ENCODE data around the gene VAV3. TPM values are rescaled to one million over a fixed set of nuclear protein-coding genes. Genes with fewer than 3 reads are reported as not detected.

The VAV3 gene
- total RNA-seq, 2 experiments from 2014 or later = 5.3 to 6.2 TPM

- ChIA-PET POLR2A (no interaction called here), CTCF (interaction anchor here (1.3 to 5.2 kb wide), 11 partner anchors 8 to 221 kb away, joined by 3 to 54 read pairs (median 7); no protein-coding TSS in a partner anchor)
- Mint-ChIP-seq H3K9me3 (no peaks in the 10 kb centered on the region), H3K4me3 (no peak overlapping the region), H3K27me3 (no peaks in the 10 kb centered on the region), H3K36me3 (ENCODE audit: low read depth) (no peaks in the 10 kb centered on the region), H3K27ac (no peak overlapping the region), H3K4me1 (ENCODE audit: low read depth) (no peaks in the 10 kb centered on the region)
- TF ChIP-seq, protein P1, sequence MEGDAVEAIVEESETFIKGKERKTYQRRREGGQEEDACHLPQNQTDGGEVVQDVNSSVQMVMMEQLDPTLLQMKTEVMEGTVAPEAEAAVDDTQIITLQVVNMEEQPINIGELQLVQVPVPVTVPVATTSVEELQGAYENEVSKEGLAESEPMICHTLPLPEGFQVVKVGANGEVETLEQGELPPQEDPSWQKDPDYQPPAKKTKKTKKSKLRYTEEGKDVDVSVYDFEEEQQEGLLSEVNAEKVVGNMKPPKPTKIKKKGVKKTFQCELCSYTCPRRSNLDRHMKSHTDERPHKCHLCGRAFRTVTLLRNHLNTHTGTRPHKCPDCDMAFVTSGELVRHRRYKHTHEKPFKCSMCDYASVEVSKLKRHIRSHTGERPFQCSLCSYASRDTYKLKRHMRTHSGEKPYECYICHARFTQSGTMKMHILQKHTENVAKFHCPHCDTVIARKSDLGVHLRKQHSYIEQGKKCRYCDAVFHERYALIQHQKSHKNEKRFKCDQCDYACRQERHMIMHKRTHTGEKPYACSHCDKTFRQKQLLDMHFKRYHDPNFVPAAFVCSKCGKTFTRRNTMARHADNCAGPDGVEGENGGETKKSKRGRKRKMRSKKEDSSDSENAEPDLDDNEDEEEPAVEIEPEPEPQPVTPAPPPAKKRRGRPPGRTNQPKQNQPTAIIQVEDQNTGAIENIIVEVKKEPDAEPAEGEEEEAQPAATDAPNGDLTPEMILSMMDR (IDR thresholded peaks at IDR 0.05) = no peak
- no peak for ATAC-seq
- DNase-seq = no peak
- intact Hi-C loops (cut with micrococcal nuclease) = no loop called here
These were observed 434.4 kb downstream of the VAV3 start for GRCh38 chr1:107530543-107530942.

- H3K4me1 Mint-ChIP-seq (ENCODE audit: low read depth) = no peaks in the 10 kb centered on the region
- ATAC-seq (peak; percentile 71), DNase-seq (peak; percentile 25)
These were observed 435.4 kb downstream of the VAV3 start for GRCh38 chr1:107529511-107530149.

GRCh38 chr1:107526524-107527198, 438.3 kb downstream of the VAV3 start:
- no peak overlapping the region for H3K27ac Mint-ChIP-seq
- CTCF ChIA-PET = interaction anchor here (0.7 to 5.2 kb wide), 2 partner anchors 96 to 287 kb away, joined by 3 to 54 read pairs; no protein-coding TSS in a partner anchor

More at GRCh38 chr1:107529511-107530149, 435.4 kb downstream of the VAV3 start:
- TF ChIP-seq, protein P1 (IDR thresholded peaks at IDR 0.05) = peak; percentile 75
- no peak overlapping the region for H3K27ac Mint-ChIP-seq
- no peak overlapping the region for H3K4me3 Mint-ChIP-seq
- no peaks in the 10 kb centered on the region for H3K36me3 Mint-ChIP-seq (ENCODE audit: low read depth)
- POLR2A ChIA-PET = no interaction called here
- H3K27me3 Mint-ChIP-seq = no peaks in the 10 kb centered on the region
- CTCF ChIA-PET = interaction anchor here (0.6 to 5.2 kb wide), 33 partner anchors 9 to 387 kb away, joined by 3 to 54 read pairs (median 4); no protein-coding TSS in a partner anchor
- intact Hi-C loops (cut with micrococcal nuclease) = loop anchor here (1.0 kb wide), 1 partner anchor 99 kb away; no protein-coding TSS in a partner anchor
- no peaks in the 10 kb centered on the region for H3K9me3 Mint-ChIP-seq

DNA sequence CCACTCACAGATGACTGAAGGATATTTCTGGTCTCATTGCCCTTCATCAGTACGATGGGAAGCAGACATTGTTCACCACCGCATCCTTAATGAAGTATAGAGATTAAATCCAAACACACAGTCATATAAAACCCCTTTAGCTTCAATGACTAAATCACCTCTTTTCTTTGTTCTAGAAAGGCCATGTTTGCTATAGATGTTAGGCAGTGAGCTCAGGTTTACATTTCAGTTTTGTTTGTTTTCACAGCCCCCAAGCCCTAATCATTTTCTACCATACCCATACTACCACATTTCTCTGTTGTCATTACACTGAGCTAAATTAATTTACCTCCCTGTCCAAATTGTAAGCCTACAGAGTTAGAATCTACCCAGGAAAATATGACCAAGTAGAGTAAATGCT, 439.0 kb downstream of the VAV3 start:
- ChIA-PET POLR2A (no interaction called here), CTCF (interaction anchor here (0.7 to 0.8 kb wide), 2 partner anchors 22 to 287 kb away, joined by 3 read pairs; no protein-coding TSS in a partner anchor)
- ATAC-seq = no peak
- H3K4me3 Mint-ChIP-seq = no peak overlapping the region
- no peak overlapping the region for H3K27ac Mint-ChIP-seq
- H3K4me1 Mint-ChIP-seq (ENCODE audit: low read depth) = no peaks in the 10 kb centered on the region
- no peaks in the 10 kb centered on the region for H3K36me3 Mint-ChIP-seq (ENCODE audit: low read depth)
- H3K9me3 Mint-ChIP-seq = no peaks in the 10 kb centered on the region
- intact Hi-C loops (cut with micrococcal nuclease) = no loop called here
- peaks cover 2% of the 10 kb centered on the region for H3K27me3 Mint-ChIP-seq
- TF ChIP-seq, protein P1 (IDR thresholded peaks at IDR 0.05) = no peak
- DNase-seq = no peak

More at GRCh38 chr1:107526524-107527198, 438.3 kb downstream of the VAV3 start:
- Mint-ChIP-seq H3K36me3 (ENCODE audit: low read depth) (no peaks in the 10 kb centered on the region), H3K9me3 (no peaks in the 10 kb centered on the region), H3K4me3 (no peak overlapping the region), H3K4me1 (ENCODE audit: low read depth) (no peaks in the 10 kb centered on the region), H3K27me3 (peaks cover 2% of the 10 kb centered on the region)
- intact Hi-C loops (cut with micrococcal nuclease) = no loop called here
- POLR2A ChIA-PET = no interaction called here
- ATAC-seq (no peak), DNase-seq (no peak)
- TF ChIP-seq, protein P1 (IDR thresholded peaks at IDR 0.05) = no peak

DNA sequence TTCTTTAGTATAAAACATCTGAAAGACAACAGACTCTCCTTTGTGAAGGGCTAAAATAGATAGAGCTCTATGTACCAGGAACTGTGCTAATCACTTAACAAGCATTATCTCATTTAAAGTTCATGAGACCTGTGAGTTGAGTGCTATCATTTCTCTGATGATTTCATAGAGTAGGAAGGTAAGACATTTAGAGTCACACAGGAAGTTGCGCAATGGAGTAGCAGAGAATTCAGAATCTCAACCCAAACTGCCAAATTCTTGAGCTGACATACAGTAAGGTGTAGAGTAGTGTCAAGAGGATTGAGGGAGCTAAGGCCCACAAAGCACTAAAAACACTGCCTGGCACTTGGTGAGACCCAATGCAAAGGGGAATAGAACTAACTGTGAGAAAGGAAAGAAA, 439.8 kb downstream of the VAV3 start:
- H3K27me3 Mint-ChIP-seq = peaks cover 2% of the 10 kb centered on the region
- ChIA-PET POLR2A (no interaction called here), CTCF (interaction anchor here (0.8 kb wide), 1 partner anchor 21 kb away, joined by 3 read pairs; no protein-coding TSS in a partner anchor)
- no peak for ATAC-seq
- H3K9me3 Mint-ChIP-seq = no peaks in the 10 kb centered on the region
- H3K4me3 Mint-ChIP-seq = no peak overlapping the region
- H3K4me1 Mint-ChIP-seq (ENCODE audit: low read depth) = no peaks in the 10 kb centered on the region
- TF ChIP-seq, protein P1 (IDR thresholded peaks at IDR 0.05) = no peak
- intact Hi-C loops (cut with micrococcal nuclease) = no loop called here
- H3K27ac Mint-ChIP-seq = no peak overlapping the region
- H3K36me3 Mint-ChIP-seq (ENCODE audit: low read depth) = no peaks in the 10 kb centered on the region
- DNase-seq = no peak
